Left lung (tissue), 10 donors: ENCODE results near the gene GGA3. TPM values are rescaled to one million over a fixed set of nuclear protein-coding genes. Genes with fewer than 3 reads are reported as not detected.
"Not testable (repeated sequence)": the region's sequence is repeated elsewhere in the genome, so short reads cannot be mapped to it uniquely, and the experiment has no call there.

Experiments used
- ATAC-seq: fragments of 200-7000 bp; cut with Tn5 transposase; one replicate; pipeline ENCODE4 v1.9.1; 2020; ENCODE audit warnings: moderate library complexity
- DNase-seq, 4 donors: peaks; one replicate each; pipeline ENCODE4 v3.0.0-alpha.2; 2013 to 2020
- H3K27ac ChIP-seq, 2 donors: fragments of 200-600 bp; sonication (generic) in 1 of 2; one replicate each; pipeline versions ENCODE4 v1.5.0 to v1.8.0; 2020 to 2021
- H3K27me3 ChIP-seq, 2 donors: fragments of 200-600 bp; sonication (generic) in 1 of 2; one replicate each; pipeline versions ENCODE4 v1.5.0 to v1.8.0; 2020 to 2021
- H3K36me3 ChIP-seq, 2 donors: fragments of 200-600 bp; sonication (generic) in 1 of 2; one replicate each; pipeline versions ENCODE4 v1.5.0 to v1.8.0; 2020 to 2021
- H3K4me1 ChIP-seq, 2 donors: fragments of 200-600 bp; one replicate each; pipeline ENCODE4 v1.8.0; 2021
- H3K4me3 ChIP-seq, 2 donors: fragments of 200-600 bp; sonication (generic) in 1 of 2; one replicate each; pipeline versions ENCODE4 v1.5.0 to v1.8.0; 2020 to 2021; ENCODE audit warnings: mild to moderate bottlenecking in 1 of 2
- H3K9me3 ChIP-seq, 2 donors: fragments of 200-600 bp; sonication (generic) in 1 of 2; one replicate each; pipeline versions ENCODE4 v1.5.0 to v1.8.0; 2020 to 2021
- intact Hi-C, 2 donors: fragments of 100-400 bp; cut with DNase I; formaldehyde crosslinking; loops; one replicate each; pipeline versions ENCODE4 v1.11.2 to v1.14.2; 2022
- polyA plus RNA-seq, 6 donors: library from polyadenylated mRNA; unstranded; fragments of 120-200 nt; gene quantifications; one replicate each; pipeline ENCODE4 v1.2.1, GENCODE V29; 2013; ENCODE audit not compliant: insufficient read length in 6 of 6
- total RNA-seq, 2 donors: library from RNA; stranded (reverse); fragmentation: NEBNext Ultra II Directional; extraction: Animal tissue kit (Norgen Biotek cat#: 25700); gene quantifications; one replicate each; pipeline ENCODE4 v1.2.1, GENCODE V29; 2021
- TF ChIP-seq, protein P1 (sequence below), 2 donors: fragments of 200-600 bp; sonication (generic) in 1 of 2; IDR thresholded peaks; one replicate each; pipeline versions ENCODE4 v1.5.0 to v1.8.0; 2021; ENCODE audit warnings: antibody characterized with exemption in 2 of 2
- donor health status: DM: no; HTN: yes; CAD: no.
- donor health status: DM: no; HTN: no; CAD: no.

GGA3 gene
- total and polyA plus RNA-seq, 8 donors, result 41.2 to 54.7 (median 45.1) TPM

DNA sequence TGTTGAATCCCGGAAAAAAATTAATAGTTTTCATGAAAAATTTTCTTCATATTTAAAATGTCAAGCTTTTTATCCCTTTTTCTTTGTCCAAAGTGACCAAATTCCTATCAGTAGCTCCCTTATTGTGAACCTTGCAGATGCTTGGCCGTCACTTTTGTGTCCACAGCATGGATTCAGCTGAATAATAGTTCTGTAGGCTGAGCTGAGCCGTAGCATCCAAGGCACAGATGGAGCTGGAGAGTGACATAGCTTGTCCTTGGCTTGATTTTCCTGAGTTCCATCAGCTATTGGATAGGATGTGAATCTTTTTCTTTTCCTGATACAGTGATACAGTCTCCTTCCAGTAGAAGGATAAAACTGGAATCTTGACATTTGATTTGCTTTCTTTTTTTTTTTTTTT is 52.3 kb downstream of the GGA3 start:
- Histone ChIP-seq H3K27ac (no peak overlapping the region), H3K4me3 (no peak overlapping the region), H3K36me3 (peaks cover 0 to 59% of the 10 kb centered on the region in 2 donors), H3K4me1 (peaks cover 11 to 32% of the 10 kb centered on the region in 2 donors), H3K9me3 (no peaks in the 10 kb centered on the region), H3K27me3 (no peaks in the 10 kb centered on the region)
- TF ChIP-seq, protein P1, sequence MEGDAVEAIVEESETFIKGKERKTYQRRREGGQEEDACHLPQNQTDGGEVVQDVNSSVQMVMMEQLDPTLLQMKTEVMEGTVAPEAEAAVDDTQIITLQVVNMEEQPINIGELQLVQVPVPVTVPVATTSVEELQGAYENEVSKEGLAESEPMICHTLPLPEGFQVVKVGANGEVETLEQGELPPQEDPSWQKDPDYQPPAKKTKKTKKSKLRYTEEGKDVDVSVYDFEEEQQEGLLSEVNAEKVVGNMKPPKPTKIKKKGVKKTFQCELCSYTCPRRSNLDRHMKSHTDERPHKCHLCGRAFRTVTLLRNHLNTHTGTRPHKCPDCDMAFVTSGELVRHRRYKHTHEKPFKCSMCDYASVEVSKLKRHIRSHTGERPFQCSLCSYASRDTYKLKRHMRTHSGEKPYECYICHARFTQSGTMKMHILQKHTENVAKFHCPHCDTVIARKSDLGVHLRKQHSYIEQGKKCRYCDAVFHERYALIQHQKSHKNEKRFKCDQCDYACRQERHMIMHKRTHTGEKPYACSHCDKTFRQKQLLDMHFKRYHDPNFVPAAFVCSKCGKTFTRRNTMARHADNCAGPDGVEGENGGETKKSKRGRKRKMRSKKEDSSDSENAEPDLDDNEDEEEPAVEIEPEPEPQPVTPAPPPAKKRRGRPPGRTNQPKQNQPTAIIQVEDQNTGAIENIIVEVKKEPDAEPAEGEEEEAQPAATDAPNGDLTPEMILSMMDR (IDR thresholded peaks at IDR 0.05), result no peak
- intact Hi-C loops, result loop anchor here in 1 of 2 donors (10.0 kb wide), 1 partner anchor 94 kb away; no protein-coding TSS in a partner anchor
- DNase-seq, result no peak
- no peak for ATAC-seq

DNA sequence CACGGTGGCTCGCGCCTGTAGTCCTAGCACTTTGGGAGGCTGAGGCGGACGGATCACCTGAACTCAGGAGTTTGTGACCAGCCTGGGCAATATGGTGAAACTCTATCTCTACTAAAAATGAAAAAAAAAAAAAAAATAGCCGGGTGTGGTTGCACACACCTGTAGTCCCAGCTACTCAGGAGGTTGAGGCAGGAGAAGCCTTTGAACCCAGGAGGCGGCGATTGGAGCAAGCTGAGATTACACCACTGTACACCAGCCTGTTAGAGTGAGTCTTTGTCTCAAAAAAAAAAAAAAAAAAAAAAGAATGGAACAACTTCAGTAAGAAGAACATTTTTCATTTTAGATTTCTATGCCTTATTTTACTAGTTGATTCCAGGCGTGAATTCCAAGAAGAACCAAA is 53.2 kb downstream of the GGA3 start:
- Histone ChIP-seq H3K27me3 (no peaks in the 10 kb centered on the region), H3K4me1 (peaks cover 11 to 32% of the 10 kb centered on the region in 2 donors), H3K4me3 (no peak overlapping the region), H3K9me3 (no peaks in the 10 kb centered on the region), H3K27ac (no peak overlapping the region), H3K36me3 (peaks cover 0 to 50% of the 10 kb centered on the region in 2 donors)
- TF ChIP-seq, protein P1 (IDR thresholded peaks at IDR 0.05), result no peak
- intact Hi-C loops, result loop anchor here in 1 of 2 donors (10.0 kb wide), 1 partner anchor 93 kb away; no protein-coding TSS in a partner anchor
- DNase-seq, result no peak
- ATAC-seq, result no peak

DNA sequence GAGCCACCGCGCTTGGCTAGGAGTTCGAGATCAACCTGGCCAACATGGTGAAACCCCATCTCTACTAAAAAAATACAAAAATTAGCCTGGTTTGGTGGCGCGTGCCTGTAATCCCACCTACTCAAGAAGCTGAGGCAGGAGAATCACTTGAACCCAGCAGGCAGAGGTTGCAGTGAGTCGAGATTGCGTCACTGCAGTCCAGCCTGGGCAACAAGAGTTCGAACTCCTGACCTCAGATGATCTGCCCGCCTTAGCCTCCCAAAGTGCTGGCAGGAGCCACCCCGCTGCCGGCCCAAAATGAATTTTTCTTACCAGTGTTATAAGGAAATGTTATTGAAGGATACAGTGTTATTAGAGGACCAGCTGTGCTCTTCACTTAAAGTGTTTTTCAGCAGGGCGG is 53.6 kb downstream of the GGA3 start:
- H3K9me3 ChIP-seq, result no peaks in the 10 kb centered on the region
- no peak for DNase-seq
- peaks cover 0 to 46% of the 10 kb centered on the region in 2 donors for H3K36me3 ChIP-seq
- no peak overlapping the region for H3K4me3 ChIP-seq
- intact Hi-C loops, result loop anchor here in 1 of 2 donors (10.0 kb wide), 1 partner anchor 93 kb away; no protein-coding TSS in a partner anchor
- H3K27me3 ChIP-seq, result no peaks in the 10 kb centered on the region
- no peak for ATAC-seq
- H3K4me1 ChIP-seq, result peaks cover 11 to 32% of the 10 kb centered on the region in 2 donors
- H3K27ac ChIP-seq, result no peak overlapping the region
- TF ChIP-seq, protein P1 (IDR thresholded peaks at IDR 0.05), result no peak

DNA sequence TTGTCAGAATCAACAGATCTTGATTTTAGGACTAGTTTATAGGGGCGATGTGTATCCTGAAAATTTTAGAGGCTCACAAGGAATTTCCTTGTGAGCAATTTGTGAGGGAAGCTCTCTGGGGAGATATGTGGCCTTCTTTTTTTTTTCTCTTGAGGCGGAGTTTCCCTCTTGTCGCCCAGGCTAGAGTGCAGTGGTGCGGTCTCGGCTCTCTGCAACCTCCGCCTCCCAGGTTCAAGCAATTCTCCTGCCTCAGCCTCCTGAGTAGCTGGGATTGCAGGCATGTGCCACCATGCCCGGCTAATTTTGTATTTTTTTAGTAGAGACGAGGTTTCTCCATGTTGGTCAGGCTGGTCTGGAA is 54.4 kb downstream of the GGA3 start:
- H3K36me3 ChIP-seq, result peaks cover 0 to 39% of the 10 kb centered on the region in 2 donors
- H3K4me1 ChIP-seq, result peaks cover 11 to 33% of the 10 kb centered on the region in 2 donors
- not testable (repeated sequence) for H3K27ac ChIP-seq, ATAC-seq, DNase-seq, H3K9me3 ChIP-seq, H3K27me3 ChIP-seq
- H3K4me3 ChIP-seq, result peak overlapping the region in 1 of 2 donors; percentile 97
- intact Hi-C loops, result loop anchor here in 1 of 2 donors (10.0 kb wide), 1 partner anchor 92 kb away; no protein-coding TSS in a partner anchor

DNA sequence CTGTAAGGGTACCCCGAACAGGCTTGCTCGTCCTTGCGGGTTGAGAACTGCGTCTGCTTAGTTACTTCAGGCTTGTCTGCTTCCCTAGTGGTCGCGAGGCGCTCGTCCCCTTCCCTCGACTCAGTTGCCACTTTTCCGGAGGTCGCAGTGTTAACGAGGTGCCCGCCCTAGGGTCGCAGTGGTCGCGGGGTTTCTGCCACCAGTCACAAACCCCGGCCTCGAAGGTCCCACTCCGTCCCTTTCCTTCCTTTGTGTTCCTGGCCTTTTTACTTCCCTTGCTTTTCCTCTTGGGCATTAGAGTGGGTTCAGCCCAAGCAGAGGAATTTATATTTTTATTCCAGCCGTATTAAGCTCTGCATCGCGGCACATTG is 55.6 kb downstream of the GGA3 start:
- peak overlapping the region; percentile 77 to 97 for H3K4me3 ChIP-seq
- TF ChIP-seq, protein P1 (IDR thresholded peaks at IDR 0.05), result no peak
- peaks cover 11 to 36% of the 10 kb centered on the region in 2 donors for H3K4me1 ChIP-seq
- ATAC-seq, result no peak
- no peaks in the 10 kb centered on the region for H3K27me3 ChIP-seq
- H3K27ac ChIP-seq, result peak overlapping the region; percentile 94 to 96
- intact Hi-C loops, result loop anchor here in 1 of 2 donors (10.0 kb wide), 1 partner anchor 91 kb away; no protein-coding TSS in a partner anchor
- H3K9me3 ChIP-seq, result no peaks in the 10 kb centered on the region
- H3K36me3 ChIP-seq, result peaks cover 0 to 26% of the 10 kb centered on the region in 2 donors
- DNase-seq, result no peak
